HepG2 (cell line): ENCODE measurements around the gene SLC35B4. TPM values are rescaled to one million over a fixed set of nuclear protein-coding genes. Genes with fewer than 3 reads are reported as not detected.

ENCODE experiments used
- ATAC-seq: fragments of 200-7000 bp; cut with Tn5 transposase; 3 replicates; pipeline ENCODE4 v1.9.1; 2020; ENCODE audit warnings: mild to moderate bottlenecking, moderate library complexity
- BruUV-seq: library from RNA; stranded (reverse); fragments of 400-500 nt; replicated peaks from 2 replicates; lab custom pipeline; 2021; lab: Mats Ljungman, UMichigan
- CTCF ChIA-PET: fragments of 300-600 bp; formaldehyde crosslinking; extraction: SDS; loops from one replicate; lab custom pipeline; 2021; ENCODE audit warnings: low total read pairs, inconsistent platforms, low intra/inter-chr PET ratio; lab: Yijun Ruan, JAX
- POLR2A ChIA-PET: fragments of 350-600 bp; sonication (Branson Sonifier 250); formaldehyde crosslinking; loops from one replicate; lab custom pipeline; 2020; ENCODE audit warnings: antibody characterized with exemption, inconsistent platforms; lab: Yijun Ruan, JAX
- DNase-seq: peaks from one replicate; pipeline ENCODE4 v3.0.0-alpha.2; 2015; ENCODE audit warnings: low spot score
- FAIRE-seq: peaks from 3 replicates; lab custom pipeline; 2011; peaks lifted over from hg19 to GRCh38; lab: Jason Lieb, UNC
- H2AFZ ChIP-seq: one replicate; pipeline ENCODE4 v1.6.1; 2011; ENCODE audit warnings: low read length, inconsistent platforms
- H3K27ac ChIP-seq: fragments of 300-600 bp; 3 replicates; pipeline ENCODE4 v1.8.0; 2011; ENCODE audit warnings: mixed run types, mild to moderate bottlenecking, mixed read lengths, low read length, inconsistent platforms; ENCODE audit not compliant: insufficient read depth; ENCODE audit errors: extremely low read length
- H3K27me3 ChIP-seq, 2 experiments: fragments of 200-600 bp in 1 of 2; 2 replicates in 1 of 2; 3 replicates in 1 of 2; pipeline versions ENCODE4 v1.6.0 to v1.8.0; 2011; ENCODE audit warnings: low read length in 2 of 2, mild to moderate bottlenecking in 2 of 2, moderate library complexity in 2 of 2, inconsistent platforms in 1 of 2; ENCODE audit not compliant: insufficient read depth in 2 of 2, control insufficient read depth in 1 of 2
- H3K36me3 ChIP-seq, 2 experiments: fragments of 200-600 bp in 1 of 2; replicated peaks in 1 of 2; 2 replicates in 1 of 2; 3 replicates in 1 of 2; pipeline versions ENCODE4 v1.5.1 to v1.8.0; 2011; ENCODE audit warnings: low read length in 2 of 2, inconsistent platforms in 1 of 2; ENCODE audit not compliant: insufficient read depth in 2 of 2, control insufficient read depth in 1 of 2
- H3K4me1 ChIP-seq: 2 replicates; pipeline ENCODE4 v1.5.1; 2012; ENCODE audit warnings: low read length, inconsistent platforms; ENCODE audit not compliant: insufficient read depth
- H3K4me2 ChIP-seq: 2 replicates; pipeline ENCODE4 v1.6.0; 2011; ENCODE audit warnings: low read depth, low read length, inconsistent platforms
- H3K4me3 ChIP-seq, 3 experiments: fragments of 200-600 bp in 1 of 3; sonication (generic), shearing (Covaris generic) in 1 of 3; replicated peaks in 1 of 3; 2 replicates each; pipeline ENCODE4 v1.5.1; 2011 to 2016; ENCODE audit warnings: low read length in 3 of 3, inconsistent platforms in 2 of 3, low read depth in 2 of 3, mild to moderate bottlenecking in 2 of 3, control low read depth in 1 of 3, mixed read lengths in 1 of 3; ENCODE audit not compliant: insufficient read depth in 1 of 3
- H3K79me2 ChIP-seq: one replicate; pipeline ENCODE4 v1.6.1; 2011; ENCODE audit warnings: low read length, inconsistent platforms; ENCODE audit not compliant: insufficient read depth
- H3K9ac ChIP-seq: 2 replicates; pipeline ENCODE4 v1.6.0; 2011; ENCODE audit warnings: mild to moderate bottlenecking, low read depth, low read length, inconsistent platforms; ENCODE audit not compliant: insufficient read depth
- H3K9me3 ChIP-seq: 2 replicates; pipeline ENCODE4 v1.5.1; 2012; ENCODE audit warnings: mild to moderate bottlenecking, low read length
- H4K20me1 ChIP-seq: 2 replicates; pipeline ENCODE4 v1.6.0; 2011; ENCODE audit warnings: inconsistent platforms, mild to moderate bottlenecking, low read length, moderate library complexity; ENCODE audit not compliant: insufficient read depth
- CBX5 ChIP-seq: sonication (generic); formaldehyde crosslinking; IDR thresholded peaks from 2 replicates; pipeline ENCODE4 v1.4.0; 2020; ENCODE audit warnings: missing genetic modification reagents, borderline replicate concordance
- ISL2 ChIP-seq: sonication (generic); formaldehyde crosslinking; IDR thresholded peaks from 2 replicates; pipeline ENCODE4 v1.5.0; 2020; ENCODE audit warnings: missing genetic modification reagents
- MYNN ChIP-seq: sonication (generic); formaldehyde crosslinking; IDR thresholded peaks from 2 replicates; pipeline ENCODE4 v1.4.0; 2020; ENCODE audit warnings: mild to moderate bottlenecking, low read depth, missing genetic modification reagents
- NCOR1 ChIP-seq: fragments of 200-600 bp; sonication (generic); IDR thresholded peaks from 2 replicates; pipeline ENCODE4 v1.7.0; 2017; ENCODE audit warnings: antibody characterized with exemption, low read length, borderline replicate concordance
- SYNCRIP ChIP-seq: fragments of 200-400 bp; formaldehyde crosslinking; IDR thresholded peaks from 2 replicates; pipeline ENCODE4 v1.6.1; 2018; ENCODE audit warnings: mild to moderate bottlenecking, low read depth, low read length; ENCODE audit not compliant: insufficient read depth
- TARDBP ChIP-seq: sonication (generic); formaldehyde crosslinking; IDR thresholded peaks from 2 replicates; pipeline ENCODE4 v1.8.0; 2022; ENCODE audit warnings: mild to moderate bottlenecking, missing genetic modification reagents
- ZMYM3 ChIP-seq: sonication (generic); formaldehyde crosslinking; IDR thresholded peaks from 2 replicates; pipeline ENCODE4 v1.5.1; 2020; ENCODE audit warnings: mild to moderate bottlenecking, missing genetic modification reagents
- ZNF235 ChIP-seq: sonication (generic); formaldehyde crosslinking; IDR thresholded peaks from 2 replicates; pipeline ENCODE4 v1.8.1; 2023; ENCODE audit warnings: mild to moderate bottlenecking, missing genetic modification reagents, borderline replicate concordance
- ZNF260 ChIP-seq: sonication (generic); formaldehyde crosslinking; IDR thresholded peaks from 2 replicates; pipeline ENCODE4 v1.4.0; 2020; ENCODE audit warnings: missing genetic modification reagents, low read depth, mild to moderate bottlenecking, borderline replicate concordance
- ZNF280D ChIP-seq: sonication (generic); formaldehyde crosslinking; IDR thresholded peaks from 2 replicates; pipeline ENCODE4 v1.5.1; 2020; ENCODE audit warnings: mild to moderate bottlenecking, missing genetic modification reagents
- ZXDC ChIP-seq: sonication (generic); formaldehyde crosslinking; IDR thresholded peaks from 2 replicates; pipeline ENCODE4 v1.5.0; 2020; ENCODE audit warnings: mild to moderate bottlenecking, missing genetic modification reagents
- WGBS: methylation state at CpG from one replicate; pipeline ENCODE4 v1.1.6; 2017; ENCODE audit warnings: low lambda C conversion rate; 5-methylcytosine and 5-hydroxymethylcytosine counted together
- in situ Hi-C: cut with HindIII; loops from 2 replicates; pipeline ENCODE4 v1.10.0; 2017; ENCODE audit warnings: low pct_unique_long_range_greater_than_20kb; ENCODE audit not compliant: extremely low pct_ligation_motif_present
- intact Hi-C: fragments of 100-400 bp; cut with micrococcal nuclease; formaldehyde crosslinking; loops from one replicate; pipeline ENCODE4 v1.10.0; 2022; ENCODE audit not compliant: unreplicated experiment
- polyA plus RNA-seq, 8 experiments: library from polyadenylated mRNA; depleted of rRNA in 3 of 8; stranded (reverse) in 7 of 8; unstranded in 1 of 8; fragments of >200 nt; fragmentation: Illumina TruSeq in 4 of 8; extraction: Trizol in 4 of 8; gene quantifications; 2 replicates each; pipeline versions ENCODE4 v1.2.1 to v1.2.3, GENCODE V29; 2011 to 2016; ENCODE audit warnings: low read depth in 4 of 8, missing spikeins in 1 of 8, mixed read lengths in 1 of 8; ENCODE audit not compliant: insufficient read depth in 1 of 8
- total RNA-seq, 5 experiments: library from RNA; depleted of rRNA; stranded (reverse); fragments of >200 nt; fragmentation: Illumina TruSeq; extraction: Trizol; gene quantifications; 2 replicates each; pipeline ENCODE4 v1.2.3, GENCODE V29; 2016; ENCODE audit warnings: low read depth in 1 of 5
- TF ChIP-seq, protein P1 (sequence below): sonication (generic); formaldehyde crosslinking; IDR thresholded peaks from 2 replicates; pipeline ENCODE4 v1.4.0; 2020; ENCODE audit warnings: missing genetic modification reagents
- TF ChIP-seq, protein P2 (sequence below), 2 experiments: sonication (generic) in 1 of 2; formaldehyde crosslinking in 1 of 2; IDR thresholded peaks; 2 replicates each; pipeline versions ENCODE4 v1.5.1 to v1.6.1; 2011 to 2020; ENCODE audit warnings: borderline replicate concordance in 1 of 2, low read depth in 1 of 2, low read length in 1 of 2, mild to moderate bottlenecking in 1 of 2, missing genetic modification reagents in 1 of 2, moderate library complexity in 1 of 2

The SLC35B4 gene
- total and polyA plus RNA-seq, 2 of the 13 experiments (the other 11 are each of a cell fraction or from before 2014, with no cell fraction given) = 17.1 to 17.8 TPM

- FAIRE-seq (no peak), DNase-seq (no peak), ATAC-seq (no peak)
- ChIA-PET CTCF (no interaction called here), POLR2A (no interaction called here)
- no peaks in the 10 kb centered on the region for H3K36me3 ChIP-seq
- in situ Hi-C loops = no loop called here
- 27% methylated on average over 7 of the region's 7 CpGs for WGBS
- no peaks in the 10 kb centered on the region for H4K20me1 ChIP-seq
- no peak overlapping the region for H3K27ac ChIP-seq
- BruUV-seq = no TSS peak
- no peaks in the 10 kb centered on the region for H3K27me3 ChIP-seq
- H3K9me3 ChIP-seq = no peaks in the 10 kb centered on the region
- no peaks in the 10 kb centered on the region for H3K79me2 ChIP-seq
- H3K9ac ChIP-seq = no peak overlapping the region
- peaks cover 6% of the 10 kb centered on the region; the same call in 1 of the 2 replicates for H3K4me1 ChIP-seq
- no peak overlapping the region for H3K4me2 ChIP-seq
- intact Hi-C loops = no loop called here
- no peak overlapping the region for H3K4me3 ChIP-seq
- no peak overlapping the region for H2AFZ ChIP-seq
- no peak for TF ChIP-seq ISL2 (CRISPR knock-in tag)
- TF ChIP-seq, protein P1, sequence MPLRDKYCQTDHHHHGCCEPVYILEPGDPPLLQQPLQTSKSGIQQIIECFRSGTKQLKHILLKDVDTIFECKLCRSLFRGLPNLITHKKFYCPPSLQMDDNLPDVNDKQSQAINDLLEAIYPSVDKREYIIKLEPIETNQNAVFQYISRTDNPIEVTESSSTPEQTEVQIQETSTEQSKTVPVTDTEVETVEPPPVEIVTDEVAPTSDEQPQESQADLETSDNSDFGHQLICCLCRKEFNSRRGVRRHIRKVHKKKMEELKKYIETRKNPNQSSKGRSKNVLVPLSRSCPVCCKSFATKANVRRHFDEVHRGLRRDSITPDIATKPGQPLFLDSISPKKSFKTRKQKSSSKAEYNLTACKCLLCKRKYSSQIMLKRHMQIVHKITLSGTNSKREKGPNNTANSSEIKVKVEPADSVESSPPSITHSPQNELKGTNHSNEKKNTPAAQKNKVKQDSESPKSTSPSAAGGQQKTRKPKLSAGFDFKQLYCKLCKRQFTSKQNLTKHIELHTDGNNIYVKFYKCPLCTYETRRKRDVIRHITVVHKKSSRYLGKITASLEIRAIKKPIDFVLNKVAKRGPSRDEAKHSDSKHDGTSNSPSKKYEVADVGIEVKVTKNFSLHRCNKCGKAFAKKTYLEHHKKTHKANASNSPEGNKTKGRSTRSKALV (CRISPR knock-in tag) = no peak
- TF ChIP-seq CBX5 (CRISPR knock-in tag) = no peak
- no peak for TF ChIP-seq ZNF235 (CRISPR knock-in tag)
- no peak for TF ChIP-seq NCOR1
- TF ChIP-seq ZNF280D (CRISPR knock-in tag) = no peak
- no peak for TF ChIP-seq MYNN (CRISPR knock-in tag)
- TF ChIP-seq TARDBP (CRISPR knock-in tag) = no peak
- TF ChIP-seq, protein P2, sequence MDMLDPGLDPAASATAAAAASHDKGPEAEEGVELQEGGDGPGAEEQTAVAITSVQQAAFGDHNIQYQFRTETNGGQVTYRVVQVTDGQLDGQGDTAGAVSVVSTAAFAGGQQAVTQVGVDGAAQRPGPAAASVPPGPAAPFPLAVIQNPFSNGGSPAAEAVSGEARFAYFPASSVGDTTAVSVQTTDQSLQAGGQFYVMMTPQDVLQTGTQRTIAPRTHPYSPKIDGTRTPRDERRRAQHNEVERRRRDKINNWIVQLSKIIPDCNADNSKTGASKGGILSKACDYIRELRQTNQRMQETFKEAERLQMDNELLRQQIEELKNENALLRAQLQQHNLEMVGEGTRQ (IDR thresholded peaks at IDR 0.05; ENCODE audit: low read depth, low read length) = no peak
- TF ChIP-seq, protein P2 (CRISPR knock-in tag; IDR thresholded peaks at IDR 0.05; ENCODE audit: borderline replicate concordance) = no peak
- TF ChIP-seq ZXDC (CRISPR knock-in tag) = no peak
- no peak for TF ChIP-seq SYNCRIP
- TF ChIP-seq ZMYM3 = no peak
- TF ChIP-seq ZNF260 (CRISPR knock-in tag) = no peak
Measured at GRCh38 chr7:134278502-134279153, 38.1 kb downstream of the SLC35B4 start.
